NCI-H1417 (cell line): ENCODE results near the gene WDR88.
"Not testable (repeated sequence)": the region's sequence is repeated elsewhere in the genome, so short reads cannot be mapped to it uniquely, and the experiment has no call there.

Source experiments
- DNase-seq, 3 experiments: peaks; one replicate each; lab custom pipeline; 2025; lab: John Stamatoyannopoulos, UW

Gene WDR88

DNA sequence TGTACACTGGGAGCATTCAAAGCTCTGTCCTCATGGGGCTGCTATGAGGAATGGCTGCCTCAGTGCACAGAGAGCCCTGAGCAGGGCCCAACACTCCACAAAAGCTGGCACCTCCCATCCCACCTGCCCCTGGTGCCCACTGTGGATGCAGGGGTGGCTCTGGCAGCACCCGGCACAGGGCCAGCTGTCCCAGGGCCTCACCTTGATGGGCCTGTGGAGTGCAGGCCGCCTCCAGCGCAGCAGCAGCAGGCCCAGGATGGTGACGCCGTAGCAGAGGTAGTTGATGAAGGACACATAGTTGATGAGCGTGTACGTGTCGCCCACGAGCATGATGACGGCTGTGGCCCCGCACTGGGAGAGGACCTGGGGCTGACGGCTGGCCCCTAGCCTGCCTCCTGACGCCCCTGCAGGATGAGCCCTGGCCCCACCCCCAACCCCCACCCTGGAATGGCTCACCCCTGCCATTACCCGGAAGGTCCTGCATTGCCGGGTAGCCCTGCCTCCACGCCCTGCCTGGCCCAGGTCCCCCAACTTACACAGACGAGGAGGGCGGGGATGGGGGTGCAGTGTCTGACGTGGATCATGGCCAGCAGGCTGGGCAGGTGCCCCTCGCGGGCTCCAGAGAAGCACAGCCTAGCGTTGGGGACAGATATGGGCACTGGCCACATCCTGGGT lies 78.5 kb downstream of the WDR88 start:
- no peak for DNase-seq

DNA sequence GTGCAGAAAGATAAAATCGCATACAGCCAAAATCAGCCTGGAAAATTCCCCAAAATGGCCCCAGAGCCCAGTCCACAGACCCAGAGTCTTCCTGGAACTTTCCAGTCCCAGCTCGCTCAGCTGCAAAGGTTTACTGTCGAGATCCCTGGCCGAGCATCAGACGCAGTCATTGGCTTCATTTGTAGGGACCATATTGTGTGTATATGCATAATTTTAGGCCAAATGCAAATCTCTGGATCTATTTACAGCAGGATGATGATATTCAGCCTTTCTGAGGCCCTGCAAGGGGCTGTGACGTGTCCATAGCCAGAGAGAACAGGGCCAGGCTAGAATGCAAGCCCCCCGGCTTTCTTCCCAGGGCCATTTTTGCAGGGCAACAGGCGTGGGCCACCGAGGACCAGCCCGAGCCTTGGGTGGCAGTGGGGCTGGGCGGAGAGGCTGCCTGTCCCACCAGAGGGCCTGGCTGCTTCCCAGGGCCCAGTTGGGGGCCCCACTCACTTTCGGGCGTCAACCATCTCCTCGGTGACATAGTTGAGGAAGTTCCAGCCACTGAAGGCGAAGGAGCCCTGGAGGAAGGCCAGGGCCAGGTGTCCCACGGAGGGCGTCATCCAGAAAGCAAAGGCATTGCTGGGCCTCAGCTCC lies 80.0 kb downstream of the WDR88 start:
- DNase-seq = no peak

DNA sequence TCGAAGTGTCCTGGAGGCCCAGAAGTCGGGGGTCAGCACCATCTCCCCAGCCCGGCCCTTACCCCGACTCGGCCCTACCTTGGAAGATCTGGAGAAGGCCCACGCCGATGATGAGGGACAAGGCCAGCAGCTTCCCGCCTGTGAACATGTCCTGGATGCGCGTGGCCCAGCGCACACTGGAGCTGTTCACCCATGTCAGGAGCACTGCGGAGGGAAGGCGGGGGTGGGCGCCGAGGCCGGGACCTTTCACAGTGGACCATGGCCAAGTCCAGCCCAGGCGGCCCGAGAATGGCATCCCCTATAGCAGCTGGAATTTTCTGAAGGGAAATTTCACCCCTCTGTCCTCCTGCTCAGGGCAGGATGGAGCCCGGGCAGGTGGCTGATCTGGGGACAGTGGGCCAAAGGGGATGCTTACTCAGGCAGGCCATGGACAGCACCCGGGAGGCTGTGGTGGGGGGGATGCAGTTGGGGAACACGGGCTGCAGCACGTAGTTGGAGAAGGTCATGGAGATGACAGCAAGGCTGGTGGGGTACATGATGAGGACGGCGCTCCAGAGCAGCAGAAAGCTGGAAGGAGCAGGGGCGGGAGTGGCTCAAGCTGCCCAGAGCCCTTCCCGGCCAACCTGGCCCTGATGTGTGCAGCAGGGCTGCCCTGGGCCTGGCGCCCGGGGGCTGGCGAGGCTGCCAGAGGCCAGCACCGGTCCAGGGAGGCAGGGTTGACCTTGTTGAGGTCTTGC lies 80.7 kb downstream of the WDR88 start:
- DNase-seq = no peak

DNA sequence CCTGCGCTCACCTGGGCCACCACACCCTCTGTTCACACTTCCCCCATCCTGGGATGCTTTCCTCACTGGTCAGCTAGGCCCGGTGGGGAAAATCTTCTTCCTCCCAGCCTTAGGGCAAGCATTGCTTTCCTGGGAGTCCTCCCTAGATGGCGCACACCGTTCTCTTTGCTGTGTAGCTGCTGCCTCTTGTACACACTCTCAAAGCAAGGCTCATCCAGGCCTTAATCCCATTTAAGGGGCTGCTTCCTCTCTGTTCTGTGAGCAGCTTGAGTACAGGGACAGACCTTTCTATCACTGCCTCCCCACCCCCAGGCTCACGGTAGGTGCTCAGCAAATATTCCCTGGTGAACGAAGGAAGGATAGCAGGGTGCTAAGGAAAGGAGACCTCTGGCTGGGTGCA lies 82.7 kb downstream of the WDR88 start:
- peak in 2 of 3 experiments; percentile 44 to 63 for DNase-seq

DNA sequence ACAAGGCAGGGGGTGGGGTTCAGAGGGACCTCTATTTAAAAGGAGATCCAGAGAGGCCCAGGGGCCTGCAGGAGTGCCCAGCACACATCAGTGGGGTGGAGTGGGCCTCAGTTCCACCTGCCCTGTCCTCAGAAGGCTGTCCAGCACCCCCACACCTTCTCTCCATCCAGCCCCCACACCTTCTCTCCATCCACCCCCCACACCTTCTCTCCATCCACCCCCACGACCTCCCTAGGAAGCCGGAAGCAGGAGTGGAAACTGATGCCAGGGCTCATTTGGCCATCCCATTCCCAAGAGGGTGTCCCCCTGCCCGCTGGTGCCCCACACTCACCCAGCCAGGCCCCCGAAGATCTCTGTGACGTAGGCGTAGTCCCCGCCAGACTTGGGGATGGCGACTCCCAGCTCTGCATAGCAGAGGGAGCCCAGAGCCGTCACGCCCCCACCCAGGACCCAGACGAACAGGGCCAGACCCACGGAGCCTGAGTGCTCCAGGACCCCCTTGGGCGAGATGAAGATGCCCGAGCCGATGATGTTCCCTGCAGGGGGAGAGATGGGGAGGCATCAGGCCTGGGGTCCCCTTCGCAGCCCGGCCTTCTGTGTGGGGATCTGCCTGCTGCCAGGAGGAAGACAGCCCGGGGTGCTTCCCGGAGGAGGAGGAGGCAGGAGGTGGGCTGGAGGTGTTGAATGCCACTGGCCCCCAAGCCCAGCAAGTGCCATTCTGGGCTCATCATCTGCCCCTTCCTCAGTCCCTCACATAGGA lies 83.7 kb downstream of the WDR88 start:
- no peak for DNase-seq

DNA sequence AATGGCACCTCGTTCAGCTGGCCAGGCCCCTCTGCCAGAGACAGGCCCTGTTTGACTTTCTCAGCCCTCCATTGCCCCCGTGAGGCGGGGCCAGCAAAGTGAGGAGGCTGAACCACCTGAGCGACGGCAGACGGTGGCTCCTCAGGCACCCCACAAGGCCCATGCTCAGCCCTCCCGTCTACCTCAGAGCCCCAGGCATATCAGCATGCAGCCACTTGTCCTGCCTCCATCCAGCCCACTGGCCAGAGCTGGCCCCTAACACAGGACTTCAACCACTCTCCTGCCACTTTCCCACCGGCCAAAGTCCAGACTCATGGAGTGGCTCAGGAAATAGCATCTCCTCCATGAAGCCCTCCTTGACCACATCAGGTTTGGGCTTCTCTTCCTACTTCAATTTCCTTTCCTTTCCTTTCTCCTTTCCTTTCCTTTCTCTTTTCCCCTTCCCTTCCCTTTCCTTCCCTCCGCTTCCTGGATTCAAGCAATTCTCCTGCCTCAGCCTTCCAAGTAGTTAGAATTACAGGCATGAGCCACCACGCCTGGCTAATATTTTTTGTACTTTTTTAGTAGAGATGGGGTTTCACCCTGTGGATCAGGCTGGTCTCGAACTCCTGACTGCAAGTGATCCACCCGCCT lies 84.4 kb downstream of the WDR88 start:
- DNase-seq = no peak

DNA sequence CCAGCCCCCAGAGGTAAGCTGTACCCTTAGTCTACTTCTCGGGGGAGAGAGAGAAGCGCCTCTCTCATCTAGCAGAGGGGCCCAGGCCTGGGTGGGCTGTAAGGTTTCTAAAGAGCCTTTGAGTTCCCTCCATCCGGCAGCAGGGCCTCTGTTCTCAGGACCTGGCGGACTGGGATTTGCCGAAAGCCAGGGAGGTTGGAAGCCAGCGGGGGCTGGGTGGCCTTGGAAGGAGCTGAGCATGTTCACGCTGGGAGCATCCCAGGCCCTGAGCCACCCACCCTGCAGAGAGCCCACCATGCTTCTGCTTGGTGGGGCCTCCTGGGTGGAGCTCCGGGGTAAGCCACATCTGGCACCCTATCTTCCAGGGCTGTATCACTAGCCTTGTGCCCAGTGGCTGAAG lies 86.0 kb downstream of the WDR88 start:
- DNase-seq = no peak

DNA sequence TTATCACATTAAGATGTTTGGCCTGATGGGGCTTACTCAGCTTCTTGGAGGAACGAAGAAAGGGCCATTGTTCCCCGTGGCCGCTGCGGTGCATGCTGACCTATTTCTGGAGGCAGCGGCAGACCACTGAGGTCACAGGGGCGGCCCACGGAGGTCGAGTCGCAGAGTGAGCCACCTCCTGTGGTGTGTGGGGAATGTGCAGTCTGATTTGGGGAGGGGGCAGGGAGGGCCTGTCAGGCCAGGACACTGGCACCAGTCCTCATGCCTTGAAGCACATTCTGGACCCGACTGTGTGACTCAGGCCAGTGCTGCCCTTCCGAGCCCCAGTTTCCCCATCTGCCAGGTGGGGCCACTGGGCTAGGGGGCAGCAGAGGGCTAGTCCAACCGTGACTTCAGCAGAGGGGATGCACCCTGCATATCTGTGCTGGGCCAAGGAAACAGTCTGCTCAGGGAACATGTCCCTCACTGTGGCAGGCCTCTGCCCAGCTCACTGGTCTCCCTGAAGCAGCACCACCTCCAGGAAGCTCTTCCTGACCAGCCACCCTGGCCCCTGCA lies 87.4 kb downstream of the WDR88 start:
- no peak for DNase-seq

DNA sequence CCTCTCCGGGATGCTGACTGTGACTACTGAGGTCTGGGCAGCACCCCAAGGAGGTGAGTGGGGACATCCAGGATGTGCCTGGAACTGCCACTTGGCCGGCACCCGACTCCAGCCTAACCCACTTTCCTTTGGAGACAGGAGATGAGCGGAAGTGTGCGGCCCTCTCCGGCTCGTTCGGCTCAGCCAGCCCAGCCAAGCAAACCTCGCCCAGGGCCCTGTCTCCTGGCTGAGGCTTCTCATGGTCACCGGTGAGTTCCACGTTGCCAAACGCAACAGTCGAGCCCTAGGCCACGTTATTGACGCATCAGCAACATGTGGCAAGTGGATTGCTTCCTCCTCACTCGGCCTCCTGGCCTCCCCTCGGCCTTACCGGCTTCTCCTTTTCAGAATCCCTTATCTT lies 88.2 kb downstream of the WDR88 start:
- DNase-seq = no peak

DNA sequence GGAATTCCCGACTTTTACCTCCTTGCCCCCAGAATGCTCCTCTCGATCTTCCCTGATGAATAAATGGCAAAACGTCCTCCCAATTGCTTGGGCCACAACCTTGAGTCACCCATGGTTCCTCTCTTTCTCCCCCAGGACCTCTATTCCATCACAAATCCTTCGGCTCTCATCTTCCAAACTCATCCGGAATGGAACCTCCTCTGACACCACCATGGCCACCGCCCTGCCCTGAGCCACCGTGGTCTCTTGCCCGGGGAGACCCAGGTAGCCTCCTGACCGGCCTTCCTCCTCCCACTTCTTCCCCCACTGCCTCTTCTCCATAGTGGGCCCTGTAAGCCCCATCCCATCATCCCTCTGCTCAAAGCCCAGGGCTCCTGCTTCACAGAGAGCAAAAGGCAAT lies 88.8 kb downstream of the WDR88 start:
- no peak for DNase-seq

DNA sequence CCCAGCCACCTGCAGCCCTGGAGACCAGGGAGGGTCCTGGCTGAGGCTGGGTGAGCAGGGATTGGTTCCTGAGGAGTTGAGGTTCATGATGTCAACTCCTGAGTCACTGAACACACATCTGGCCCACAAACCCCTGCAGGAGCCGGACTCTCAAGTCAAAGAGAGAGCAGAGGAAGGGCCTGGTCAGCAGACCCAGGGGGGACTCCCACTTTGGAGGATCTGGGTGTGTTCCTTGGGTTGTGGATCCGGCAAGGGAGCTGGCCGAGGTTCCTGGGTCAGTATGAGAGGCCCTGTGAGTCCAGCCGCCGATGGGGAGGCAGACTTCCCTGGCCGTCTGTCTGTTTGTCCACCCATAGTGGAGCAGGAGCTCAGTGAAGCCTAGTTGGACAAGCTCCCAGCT lies 89.7 kb downstream of the WDR88 start:
- no peak for DNase-seq

DNA sequence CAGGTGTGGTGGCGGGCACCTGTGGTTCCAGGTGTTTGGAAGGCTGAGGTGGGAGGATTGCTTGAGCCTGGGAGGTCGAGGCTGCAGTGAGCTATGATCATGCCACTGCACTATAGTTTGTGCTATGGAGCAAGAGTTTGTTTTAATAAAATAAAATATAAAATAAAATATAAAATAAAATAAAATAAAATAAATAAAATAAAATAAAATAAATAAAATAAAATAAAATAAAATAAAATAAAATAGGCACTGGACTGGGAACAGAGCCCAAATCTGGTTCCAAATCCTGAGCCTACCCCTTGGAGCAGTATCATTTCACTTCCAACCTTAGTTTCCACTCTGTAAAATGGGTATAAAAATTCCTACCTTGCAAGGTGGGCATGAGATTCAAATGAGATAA lies 90.3 kb downstream of the WDR88 start:
- DNase-seq = not testable (repeated sequence)

DNA sequence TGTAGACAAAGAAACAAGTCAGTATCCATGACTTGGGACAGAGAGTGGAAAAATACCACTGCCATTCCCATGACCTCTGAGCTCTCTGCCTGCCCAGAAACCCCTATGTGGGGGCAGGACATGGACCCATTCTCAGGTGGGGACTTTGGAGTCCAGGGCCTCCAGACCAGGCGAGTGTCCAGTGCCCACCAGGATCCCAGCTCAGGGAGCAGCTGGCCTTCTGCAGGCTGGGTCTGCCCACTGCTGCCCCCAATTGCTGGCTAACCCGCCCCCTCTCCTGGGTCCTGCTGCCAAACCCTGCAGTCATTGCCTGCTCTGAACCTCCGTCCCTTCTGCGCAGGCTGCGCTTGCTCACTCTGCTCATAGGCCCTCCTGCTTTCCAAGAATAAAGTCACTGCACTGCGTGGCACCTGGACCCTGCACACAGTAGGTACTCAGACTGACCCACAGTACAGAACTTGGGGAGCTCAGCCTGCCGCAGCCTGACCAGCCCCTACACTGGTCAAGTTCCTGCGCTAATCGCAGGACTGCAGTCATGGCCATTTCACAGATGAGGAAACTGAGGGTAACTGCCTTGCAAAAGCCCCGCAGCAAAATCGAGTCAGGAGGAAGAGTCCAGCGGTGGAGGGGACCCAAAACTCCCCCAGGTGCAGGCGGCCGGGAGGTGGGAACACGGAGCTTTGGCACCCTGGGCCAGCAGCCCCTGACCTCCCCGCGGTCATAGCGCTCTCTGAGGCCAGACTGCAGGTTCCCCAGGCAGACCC lies 93.0 kb downstream of the WDR88 start:
- no peak for DNase-seq
